ENCODE measurements around the gene APOBEC2. TPM values are rescaled to one million over a fixed set of nuclear protein-coding genes. Genes with fewer than 3 reads are reported as not detected.

APOBEC2 gene
- total RNA-seq, 2 donors from 2014 or later, result 2.3 to 4.0 TPM

GRCh38 chr6:41075651-41076626 is 22.9 kb downstream of the APOBEC2 start:
- H3K4me1 ChIP-seq, result peaks cover 37% of the 10 kb centered on the region
- 81 to 82% methylated on average over 4 of the region's 4 CpGs for WGBS, 2 donors
- H3K36me3 ChIP-seq (replicated peaks in 1 of 2; ENCODE audit: insufficient read depth in 1 of 2, low read depth in 2 of 2), result peaks cover 0 to 2% of the 10 kb centered on the region in 2 donors
- TF ChIP-seq, protein P1, sequence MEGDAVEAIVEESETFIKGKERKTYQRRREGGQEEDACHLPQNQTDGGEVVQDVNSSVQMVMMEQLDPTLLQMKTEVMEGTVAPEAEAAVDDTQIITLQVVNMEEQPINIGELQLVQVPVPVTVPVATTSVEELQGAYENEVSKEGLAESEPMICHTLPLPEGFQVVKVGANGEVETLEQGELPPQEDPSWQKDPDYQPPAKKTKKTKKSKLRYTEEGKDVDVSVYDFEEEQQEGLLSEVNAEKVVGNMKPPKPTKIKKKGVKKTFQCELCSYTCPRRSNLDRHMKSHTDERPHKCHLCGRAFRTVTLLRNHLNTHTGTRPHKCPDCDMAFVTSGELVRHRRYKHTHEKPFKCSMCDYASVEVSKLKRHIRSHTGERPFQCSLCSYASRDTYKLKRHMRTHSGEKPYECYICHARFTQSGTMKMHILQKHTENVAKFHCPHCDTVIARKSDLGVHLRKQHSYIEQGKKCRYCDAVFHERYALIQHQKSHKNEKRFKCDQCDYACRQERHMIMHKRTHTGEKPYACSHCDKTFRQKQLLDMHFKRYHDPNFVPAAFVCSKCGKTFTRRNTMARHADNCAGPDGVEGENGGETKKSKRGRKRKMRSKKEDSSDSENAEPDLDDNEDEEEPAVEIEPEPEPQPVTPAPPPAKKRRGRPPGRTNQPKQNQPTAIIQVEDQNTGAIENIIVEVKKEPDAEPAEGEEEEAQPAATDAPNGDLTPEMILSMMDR (IDR thresholded peaks at IDR 0.05), result no peak
- TF ChIP-seq POLR2A (IDR thresholded peaks at IDR 0.05), result no peak
- no peak for DNase-seq
- no peak overlapping the region for H3K4me3 ChIP-seq
- intact Hi-C loops (cut with DNase I), result no loop called here
- ATAC-seq, result no peak
- no peaks in the 10 kb centered on the region for H3K27me3 ChIP-seq
- no peaks in the 10 kb centered on the region for H3K9me3 ChIP-seq
- peak overlapping the region in 2 of 4 donors; percentile 99 to 100 for H3K27ac ChIP-seq

DNA sequence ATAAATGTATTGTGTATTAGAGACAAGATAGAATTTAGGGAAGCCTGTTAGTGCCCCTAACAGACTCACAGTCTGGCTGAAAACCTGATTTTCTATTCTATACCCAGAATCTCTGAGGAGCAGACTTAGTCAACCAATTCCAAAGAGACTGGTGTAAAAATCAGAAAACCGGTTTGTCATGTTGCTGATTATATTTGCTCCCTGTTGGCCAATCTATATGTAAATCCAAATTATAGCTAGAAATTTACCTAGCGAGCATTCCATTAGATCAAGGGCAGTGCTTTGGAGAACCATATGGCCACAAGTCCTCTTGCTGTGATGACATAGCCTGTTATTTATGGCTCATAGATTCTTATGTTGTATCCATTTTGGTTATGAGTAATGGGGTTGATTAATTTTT is 24.5 kb downstream of the APOBEC2 start:
- no peaks in the 10 kb centered on the region for H3K27me3 ChIP-seq
- H3K4me1 ChIP-seq, result peaks cover 34% of the 10 kb centered on the region
- TF ChIP-seq, protein P1 (IDR thresholded peaks at IDR 0.05), result no peak
- TF ChIP-seq POLR2A (IDR thresholded peaks at IDR 0.05), result no peak
- no peak overlapping the region for H3K27ac ChIP-seq
- peaks cover 0 to 2% of the 10 kb centered on the region in 2 donors for H3K36me3 ChIP-seq (replicated peaks in 1 of 2; ENCODE audit: insufficient read depth in 1 of 2, low read depth in 2 of 2)
- DNase-seq (no peak), ATAC-seq (no peak)
- 33 to 55% methylated on average over 2 of the region's 2 CpGs for WGBS, 2 donors
- H3K9me3 ChIP-seq, result no peaks in the 10 kb centered on the region
- H3K4me3 ChIP-seq, result no peak overlapping the region
- intact Hi-C loops (cut with DNase I), result no loop called here

DNA sequence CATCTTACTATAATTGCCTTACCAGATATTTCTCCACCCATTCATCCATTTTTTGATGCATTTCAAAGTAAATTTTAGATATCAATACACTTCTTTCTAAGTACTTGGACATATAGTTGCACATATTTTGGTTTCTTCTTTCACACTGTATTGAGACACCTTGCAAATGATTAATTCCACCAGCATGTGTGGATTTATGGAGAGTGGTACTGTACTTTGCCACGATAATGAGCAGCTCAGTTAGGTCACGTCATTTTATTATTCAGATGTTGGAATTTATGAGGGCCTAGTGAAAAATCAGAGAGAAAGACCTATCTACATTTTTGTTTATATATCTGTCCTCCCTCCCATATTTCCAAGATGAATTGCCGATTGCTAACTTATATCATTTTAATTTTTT is 25.1 kb downstream of the APOBEC2 start:
- no peak overlapping the region for H3K27ac ChIP-seq
- WGBS, 2 donors, result 65 to 75% methylated on average over 3 of the region's 3 CpGs
- no peak overlapping the region for H3K4me3 ChIP-seq
- H3K27me3 ChIP-seq, result no peaks in the 10 kb centered on the region
- no peak for TF ChIP-seq POLR2A (IDR thresholded peaks at IDR 0.05)
- TF ChIP-seq, protein P1 (IDR thresholded peaks at IDR 0.05), result no peak
- peaks cover 0 to 2% of the 10 kb centered on the region in 2 donors for H3K36me3 ChIP-seq (replicated peaks in 1 of 2; ENCODE audit: insufficient read depth in 1 of 2, low read depth in 2 of 2)
- no peak for DNase-seq
- ATAC-seq, result no peak
- intact Hi-C loops (cut with DNase I), result no loop called here
- no peaks in the 10 kb centered on the region for H3K9me3 ChIP-seq
- H3K4me1 ChIP-seq, result peaks cover 38% of the 10 kb centered on the region

DNA sequence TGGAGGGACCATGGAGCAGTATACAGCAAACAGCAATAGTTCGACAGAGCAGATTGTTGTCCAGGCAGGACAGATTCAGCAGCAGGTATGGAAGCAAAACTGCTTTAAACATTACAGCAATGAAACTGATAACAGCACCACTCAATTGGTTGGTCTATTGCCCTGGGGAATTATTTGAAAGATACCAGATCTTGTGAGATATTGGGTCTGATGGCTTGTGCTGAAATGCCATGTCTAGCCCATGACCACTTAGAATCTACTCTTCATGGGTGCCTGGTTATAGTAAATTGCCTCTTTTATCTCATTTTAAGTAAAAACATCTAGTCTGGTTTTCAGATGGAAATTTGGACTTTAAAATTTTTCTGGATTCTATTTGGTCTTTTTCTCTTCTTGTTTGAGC is 26.1 kb downstream of the APOBEC2 start:
- no peaks in the 10 kb centered on the region for H3K27me3 ChIP-seq
- no peak for DNase-seq
- H3K27ac ChIP-seq, result no peak overlapping the region
- ATAC-seq, result no peak
- intact Hi-C loops (cut with DNase I), result no loop called here
- no peak for TF ChIP-seq POLR2A (IDR thresholded peaks at IDR 0.05)
- TF ChIP-seq, protein P1 (IDR thresholded peaks at IDR 0.05), result no peak
- no peaks in the 10 kb centered on the region for H3K9me3 ChIP-seq
- H3K4me1 ChIP-seq, result peaks cover 37% of the 10 kb centered on the region
- WGBS, 2 donors, result 89 to 100% methylated on average over 1 of the region's 1 CpG
- H3K36me3 ChIP-seq (replicated peaks in 1 of 2; ENCODE audit: insufficient read depth in 1 of 2, low read depth in 2 of 2), result peaks cover 0 to 5% of the 10 kb centered on the region in 2 donors
- no peak overlapping the region for H3K4me3 ChIP-seq
